GM18526 (cell line): ENCODE measurements around the gene CACNA2D4.

Source experiments
- POLR2A ChIP-seq: IDR thresholded peaks from 3 replicates; pipeline ENCODE4 v1.6.1; 2011; ENCODE audit not compliant: insufficient read length; ENCODE audit errors: extremely low read depth

Gene CACNA2D4

DNA sequence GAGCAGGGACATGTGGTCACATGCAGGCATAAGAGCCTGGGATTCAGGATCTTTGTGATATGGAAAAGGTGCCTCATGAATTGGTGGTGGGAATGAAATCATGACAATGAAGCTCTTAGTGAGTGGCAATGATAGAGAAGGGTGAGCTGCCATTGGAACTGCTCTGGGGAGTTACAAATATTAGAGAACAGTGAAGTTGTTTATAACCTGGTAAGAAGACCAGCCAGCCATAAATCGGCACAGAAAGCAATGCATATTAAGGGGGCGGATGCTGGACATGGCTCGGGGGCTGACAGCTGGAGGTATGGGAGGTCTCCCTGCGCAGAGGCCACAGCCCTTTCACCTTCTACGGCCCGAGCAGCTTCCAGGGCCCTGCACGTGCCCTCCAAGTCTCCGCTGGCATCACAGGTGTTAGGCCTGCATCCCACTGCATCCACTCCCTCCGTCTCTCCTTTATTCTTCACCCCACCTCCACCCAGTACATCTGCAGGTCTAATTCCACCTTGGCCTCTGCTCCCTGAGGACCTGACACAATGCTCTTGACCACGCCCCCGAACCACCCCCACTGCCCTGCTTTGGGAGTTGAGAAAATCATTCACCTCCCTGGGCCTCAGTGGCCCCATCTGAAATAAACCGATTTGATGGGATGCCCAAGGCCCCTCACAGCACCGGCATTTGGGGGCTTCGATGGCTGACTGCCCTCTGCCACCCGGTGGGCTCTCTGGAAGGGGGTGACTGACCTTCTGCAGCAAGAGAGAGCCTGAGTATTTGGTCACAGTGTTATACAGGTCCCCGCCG is 4.1 kb downstream of the CACNA2D4 start:
- no peak for TF ChIP-seq POLR2A

DNA sequence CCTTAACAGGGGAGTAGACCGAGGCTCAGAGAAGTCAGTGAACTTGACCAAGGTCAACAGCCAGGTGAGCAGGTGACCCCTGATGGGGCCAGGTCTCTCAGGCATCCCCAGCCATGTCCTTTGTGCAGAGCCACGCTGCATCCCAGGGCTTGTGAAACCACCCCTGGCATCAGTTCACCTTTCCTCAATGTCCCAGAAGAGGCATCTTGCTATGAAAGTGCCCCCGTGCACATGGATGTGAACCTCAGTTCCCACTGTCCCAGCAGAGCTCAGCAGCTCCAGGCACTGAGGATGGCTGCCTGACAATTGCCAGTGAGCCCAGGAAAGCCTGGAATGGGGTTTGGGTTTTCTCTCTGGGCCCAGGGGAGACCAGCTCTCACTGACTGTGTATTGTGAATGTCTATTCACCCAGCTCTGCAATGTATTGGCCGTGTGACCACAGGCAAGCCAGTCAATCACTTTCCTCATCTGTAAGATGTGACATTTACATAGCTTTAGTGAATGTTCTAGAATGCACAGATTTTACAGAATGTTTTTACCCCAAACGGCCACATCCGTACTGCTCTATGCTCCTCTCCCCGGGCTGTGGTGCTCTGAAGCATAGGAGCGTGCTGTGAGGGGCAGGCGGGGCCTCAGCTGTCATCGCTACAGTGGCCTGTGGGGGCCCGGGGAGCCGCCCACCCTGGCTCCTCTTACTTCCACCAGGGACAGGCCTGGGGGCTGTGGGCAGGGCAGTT is 4.9 kb downstream of the CACNA2D4 start:
- no peak for TF ChIP-seq POLR2A

DNA sequence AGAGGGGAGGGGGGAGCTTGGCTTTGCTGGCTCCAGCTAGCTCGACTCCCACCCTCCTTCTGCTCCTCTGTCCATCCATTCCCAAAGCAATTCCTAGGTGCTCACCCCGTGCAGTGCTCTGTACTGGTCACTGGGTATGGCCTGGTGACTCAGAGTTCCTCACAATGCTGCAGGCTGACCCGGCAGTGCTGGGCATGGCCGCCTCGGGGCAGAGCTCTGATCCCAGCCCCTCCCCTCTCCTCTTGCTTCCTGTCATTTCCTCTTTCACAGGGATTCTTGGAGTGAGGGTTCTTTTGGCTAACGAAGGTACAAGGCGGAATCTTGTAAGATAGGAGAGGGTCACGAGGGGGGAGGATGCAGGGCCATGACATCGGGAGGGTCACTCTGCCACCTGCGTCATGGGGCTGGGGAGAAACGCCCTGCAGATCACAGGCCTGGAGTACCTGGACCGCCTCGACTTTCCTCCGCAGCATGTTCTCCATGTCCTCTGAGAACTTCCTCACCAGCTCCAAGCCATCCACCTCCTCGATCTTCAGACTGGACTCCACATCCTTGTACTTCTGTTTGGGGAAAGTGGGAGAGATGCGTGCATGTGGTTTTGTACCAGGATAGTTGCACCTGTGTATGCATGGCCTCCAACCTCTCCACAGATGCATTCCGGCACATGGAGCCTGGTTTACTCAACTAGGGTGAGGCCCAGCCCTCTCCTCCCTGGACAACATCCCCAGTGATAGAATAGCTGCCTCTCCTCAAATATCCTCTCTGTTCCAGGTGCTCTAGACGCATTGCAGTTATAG is 5.7 kb downstream of the CACNA2D4 start:
- no peak for TF ChIP-seq POLR2A

DNA sequence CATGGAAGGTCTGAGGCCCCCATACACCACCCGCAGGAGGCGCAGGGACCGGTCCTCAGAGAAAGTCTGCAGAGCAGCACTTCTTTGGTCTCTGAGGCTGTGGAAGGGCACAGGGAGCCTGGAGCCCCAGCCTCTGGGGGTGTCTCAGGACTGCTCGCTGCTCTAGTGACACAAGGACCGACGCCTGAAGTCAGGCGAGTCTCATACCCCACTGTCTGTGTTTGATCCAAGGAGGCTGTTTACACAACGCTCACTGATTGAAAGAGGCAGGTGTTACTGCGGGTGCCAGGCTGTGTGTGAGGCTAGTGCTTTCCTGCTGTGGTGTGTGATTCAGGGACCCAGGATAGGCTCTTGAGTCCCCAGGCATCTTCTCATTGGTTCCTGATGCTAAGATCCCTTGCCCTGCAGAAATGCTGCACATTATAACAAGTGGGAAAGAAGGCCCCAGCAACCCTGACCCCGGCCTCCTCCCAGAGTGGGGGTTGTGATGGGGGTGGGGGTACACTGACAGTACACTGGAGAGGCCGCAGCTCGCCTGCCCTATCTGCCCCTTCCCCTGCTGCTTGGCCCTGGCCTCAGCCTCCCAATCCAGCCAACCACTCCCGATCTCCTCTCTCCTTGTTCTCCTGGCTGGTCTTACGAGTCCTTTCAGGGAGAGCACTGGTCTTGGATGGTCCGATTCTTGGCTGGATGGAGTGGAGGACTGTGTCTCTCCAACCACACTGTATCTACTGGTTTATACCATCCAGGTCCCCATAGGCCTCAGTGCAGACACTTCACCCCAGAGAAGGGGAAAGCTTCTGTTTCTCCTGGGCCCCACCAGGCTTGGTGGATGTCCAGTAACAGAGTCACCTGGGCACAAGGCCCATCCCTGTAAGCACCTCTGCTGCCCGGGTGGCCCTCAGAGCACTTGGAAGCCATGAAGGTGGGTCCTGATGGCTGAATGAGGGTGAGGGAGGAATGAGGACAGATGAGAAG is 6.6 kb downstream of the CACNA2D4 start:
- no peak for TF ChIP-seq POLR2A

DNA sequence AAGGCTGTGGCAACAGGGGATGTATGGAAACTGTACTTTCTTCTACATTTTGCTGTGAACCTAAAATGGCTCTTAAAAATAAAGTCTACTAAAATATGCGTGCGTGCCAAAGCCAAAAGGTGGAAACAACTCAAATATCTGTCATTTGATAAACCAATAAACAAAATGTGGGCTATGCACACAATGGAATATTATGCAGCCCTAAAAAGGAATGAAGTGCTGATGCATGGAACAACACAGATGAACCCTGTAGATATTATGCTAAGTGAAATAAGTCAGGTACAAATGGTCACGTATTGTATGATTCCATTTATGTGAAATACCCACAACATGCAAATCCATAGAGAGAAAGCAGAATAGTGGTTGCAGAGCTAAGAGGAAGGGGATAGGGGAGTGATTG is 8.0 kb downstream of the CACNA2D4 start:
- TF ChIP-seq POLR2A = no peak

DNA sequence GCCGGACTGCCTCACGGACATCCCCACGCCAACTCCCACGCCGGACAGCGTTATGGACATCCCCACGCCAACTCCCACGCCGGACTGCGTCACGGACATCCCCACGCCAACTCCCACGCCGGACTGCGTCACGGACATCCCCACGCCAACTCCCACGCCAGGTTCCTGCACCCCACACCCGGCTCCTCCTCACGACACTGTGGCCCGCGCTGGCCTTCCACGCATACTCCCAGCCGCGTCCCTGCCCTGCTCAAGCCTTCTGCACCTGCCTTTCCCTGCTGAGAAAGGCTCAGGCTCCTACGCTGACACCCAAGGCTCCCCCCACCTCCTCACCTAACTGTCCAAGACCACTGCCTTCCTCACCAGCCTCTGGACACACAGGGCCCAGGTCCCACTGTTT is 9.7 kb downstream of the CACNA2D4 start:
- TF ChIP-seq POLR2A = no peak

DNA sequence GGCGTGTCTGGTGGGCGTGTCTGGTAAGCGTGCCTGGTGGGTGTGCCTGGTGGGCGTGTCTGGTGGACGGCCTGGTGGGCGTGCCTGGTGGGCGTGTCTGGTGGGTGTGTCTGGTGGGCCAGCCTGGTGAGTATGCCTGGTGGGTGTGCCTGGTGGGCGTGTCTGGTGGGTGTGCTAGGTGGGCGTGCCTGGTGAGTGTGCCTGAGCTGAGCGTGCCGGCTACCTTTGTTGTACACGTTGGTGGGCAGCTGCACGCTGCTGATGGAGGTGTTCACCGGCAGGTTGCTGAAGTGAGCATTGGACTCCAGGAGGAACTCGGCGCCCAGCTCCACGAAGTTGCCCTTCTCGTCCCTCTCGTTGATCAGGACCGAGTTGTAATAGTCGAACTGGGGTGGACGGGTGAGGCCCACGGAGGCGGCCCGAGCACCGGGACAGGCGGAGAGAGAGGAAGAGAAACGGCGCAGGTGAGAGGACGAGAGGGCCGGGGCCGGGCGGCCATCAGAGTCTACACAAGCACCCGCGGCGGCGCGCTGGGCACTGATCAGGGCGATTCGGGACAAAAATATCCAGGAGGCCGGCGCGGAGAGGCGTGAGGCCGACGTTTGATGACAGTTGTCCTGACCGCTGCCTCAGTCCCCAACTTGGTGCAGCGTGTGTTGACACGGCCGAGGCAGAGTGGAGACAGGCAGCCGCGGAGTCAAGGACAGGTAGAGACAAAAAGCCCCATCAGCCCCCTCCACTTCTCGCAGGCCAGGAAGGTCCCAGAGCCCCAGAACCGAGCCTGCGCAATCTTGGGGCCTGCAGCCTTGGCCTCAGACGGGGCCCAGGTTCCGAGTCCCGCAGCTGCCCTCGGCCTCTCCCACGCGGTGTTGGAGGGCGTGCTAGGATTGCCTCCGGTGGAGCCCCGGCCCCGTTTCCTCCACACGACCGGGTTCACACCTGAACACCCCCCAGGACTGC is 10.5 kb downstream of the CACNA2D4 start:
- TF ChIP-seq POLR2A = no peak

DNA sequence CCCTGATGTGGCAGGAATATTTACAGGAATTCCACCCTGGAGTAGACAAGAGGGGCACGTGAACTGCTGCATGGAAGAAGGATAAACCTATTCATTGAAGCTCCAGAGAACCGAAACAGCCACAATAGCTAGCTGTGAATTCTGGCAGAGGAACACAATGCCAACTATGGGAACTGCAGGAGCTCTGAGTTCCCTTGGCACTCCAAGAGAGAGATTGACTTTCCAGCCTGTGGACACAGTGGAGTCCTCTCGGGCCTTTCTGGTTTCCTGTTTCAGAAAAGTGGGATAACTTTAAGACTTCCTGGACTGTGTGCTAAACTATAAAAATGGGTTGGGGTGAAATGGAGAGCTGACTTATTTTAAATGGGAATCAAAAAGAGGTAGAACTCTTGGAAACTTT is 11.9 kb downstream of the CACNA2D4 start:
- no peak for TF ChIP-seq POLR2A

DNA sequence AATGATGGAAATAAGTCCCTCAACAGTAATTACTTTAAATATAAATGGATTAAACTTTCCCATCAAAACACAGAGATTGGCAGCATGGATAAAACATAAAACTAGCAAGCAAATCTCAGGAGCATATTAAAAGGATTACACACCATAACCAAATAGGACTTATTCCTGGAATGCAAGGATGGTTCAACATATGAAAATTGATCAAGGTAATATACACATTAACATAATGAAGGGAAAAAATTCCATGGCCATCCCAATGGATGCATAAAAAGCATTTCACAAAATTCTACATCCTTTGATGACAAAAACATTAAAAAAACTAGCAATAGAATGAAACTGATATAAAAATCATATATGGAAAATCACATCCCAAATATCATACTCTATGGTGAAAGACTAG is 13.6 kb downstream of the CACNA2D4 start:
- TF ChIP-seq POLR2A = no peak

DNA sequence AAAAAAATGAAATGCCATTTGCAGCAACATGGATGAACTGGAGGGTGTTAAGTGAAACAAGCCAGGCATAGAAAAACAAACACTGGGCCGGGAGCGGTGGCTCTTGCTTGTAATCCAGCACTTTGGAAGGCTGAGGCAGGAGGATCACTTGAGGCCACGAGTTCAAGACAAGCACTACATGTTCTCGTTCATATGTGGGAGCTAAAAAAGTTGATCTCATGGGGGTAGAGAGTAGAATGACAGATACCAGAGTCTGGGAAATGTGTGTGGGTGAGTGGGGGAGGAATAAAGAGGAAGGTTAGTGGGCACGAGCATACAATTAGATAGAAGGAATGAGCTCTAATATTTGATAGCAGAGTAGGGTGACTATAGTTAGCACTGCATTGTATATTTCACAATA is 21.5 kb downstream of the CACNA2D4 start:
- no peak for TF ChIP-seq POLR2A

DNA sequence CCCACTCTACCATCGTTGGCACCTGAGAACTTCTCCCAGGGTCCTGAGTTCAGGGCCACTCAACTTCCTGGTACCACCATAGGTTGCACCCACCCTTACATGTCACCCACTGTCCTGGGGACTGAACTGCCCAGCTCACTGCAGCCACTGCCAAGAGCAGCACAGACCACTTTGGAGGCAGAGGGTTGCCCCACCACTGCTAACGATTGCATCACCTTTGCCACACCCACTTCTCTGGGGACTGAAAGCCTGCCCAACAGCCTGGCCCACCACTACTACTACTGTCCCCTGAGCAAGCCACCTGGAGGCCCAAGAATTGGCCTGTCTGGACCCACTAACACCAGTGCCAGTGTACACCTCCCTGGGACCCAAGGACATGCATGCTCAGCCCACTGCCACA is 27.6 kb downstream of the CACNA2D4 start:
- TF ChIP-seq POLR2A = no peak

DNA sequence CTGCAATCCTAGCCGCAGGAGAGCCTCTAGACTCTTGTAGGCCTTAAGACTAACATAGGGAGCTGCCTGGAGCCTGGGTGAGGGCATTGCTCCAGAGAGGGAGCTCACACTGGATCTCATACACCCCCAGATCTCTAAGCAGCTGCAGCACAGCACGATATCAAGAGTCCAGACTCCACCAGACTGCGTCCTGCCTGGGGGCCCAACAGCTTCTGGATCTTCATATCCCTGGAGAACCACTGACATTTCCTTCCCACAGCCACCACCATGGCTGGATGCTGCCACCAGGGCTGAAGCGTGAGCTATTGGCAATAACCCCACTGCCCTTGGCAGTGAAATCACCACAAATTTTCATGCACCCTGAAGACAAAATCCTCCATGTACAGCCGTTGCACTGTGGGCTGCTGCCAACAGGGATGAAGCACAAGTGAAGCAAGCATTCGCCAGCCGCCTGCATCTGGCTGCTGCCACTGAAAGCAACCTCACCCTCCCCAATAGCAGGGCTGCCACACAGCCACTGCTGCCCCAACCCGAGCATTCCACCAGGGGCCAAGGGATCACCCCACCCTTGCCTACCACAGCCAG is 28.2 kb downstream of the CACNA2D4 start:
- TF ChIP-seq POLR2A = no peak

DNA sequence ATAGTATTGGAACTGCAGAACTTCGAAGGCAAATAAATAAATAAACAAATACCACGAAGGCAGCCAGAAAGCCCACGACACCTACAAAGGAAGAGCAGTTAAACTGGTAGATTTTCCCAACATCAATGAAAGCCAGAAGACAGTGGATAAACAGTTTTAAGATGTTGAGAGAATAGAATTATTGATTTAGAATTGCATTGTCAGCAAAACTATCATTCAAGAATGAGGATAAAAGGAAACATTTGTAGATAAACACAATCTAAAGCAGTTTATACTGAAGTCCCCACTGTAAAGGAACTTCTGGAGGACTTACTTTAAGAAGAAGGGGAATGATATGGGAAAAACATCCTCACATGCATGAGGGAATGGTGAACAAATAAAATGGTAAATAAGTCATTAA is 29.5 kb downstream of the CACNA2D4 start:
- TF ChIP-seq POLR2A = no peak
